Caki2 (cell line): ENCODE results near the gene GKN1. TPM values are rescaled to one million over a fixed set of nuclear protein-coding genes. Genes with fewer than 3 reads are reported as not detected.
A peak's percentile ranks its signal among the peaks of the same experiment; 100 is the strongest.
"Not testable (repeated sequence)": the region's sequence is repeated elsewhere in the genome, so short reads cannot be mapped to it uniquely, and the experiment has no call there.

ENCODE experiments used
- DNase-seq: peaks from one replicate; pipeline ENCODE4 v3.0.0-alpha.2; 2015; ENCODE audit warnings: low read depth
- in situ Hi-C: cut with HindIII; loops from 2 replicates; pipeline ENCODE4 v1.10.0; 2016; ENCODE audit warnings: low sequenced_read_pairs, low pct_unique_long_range_greater_than_20kb, mixed read lengths
- total RNA-seq: library from RNA; depleted of rRNA; stranded (reverse); fragments of >200 nt; shearing (Covaris generic); gene quantifications from 2 replicates; pipeline ENCODE4 v1.2.3, GENCODE V29; 2014; ENCODE audit warnings: low replicate concordance

The GKN1 gene
- total RNA-seq, 1 experiment from 2014 or later: not detected

DNA sequence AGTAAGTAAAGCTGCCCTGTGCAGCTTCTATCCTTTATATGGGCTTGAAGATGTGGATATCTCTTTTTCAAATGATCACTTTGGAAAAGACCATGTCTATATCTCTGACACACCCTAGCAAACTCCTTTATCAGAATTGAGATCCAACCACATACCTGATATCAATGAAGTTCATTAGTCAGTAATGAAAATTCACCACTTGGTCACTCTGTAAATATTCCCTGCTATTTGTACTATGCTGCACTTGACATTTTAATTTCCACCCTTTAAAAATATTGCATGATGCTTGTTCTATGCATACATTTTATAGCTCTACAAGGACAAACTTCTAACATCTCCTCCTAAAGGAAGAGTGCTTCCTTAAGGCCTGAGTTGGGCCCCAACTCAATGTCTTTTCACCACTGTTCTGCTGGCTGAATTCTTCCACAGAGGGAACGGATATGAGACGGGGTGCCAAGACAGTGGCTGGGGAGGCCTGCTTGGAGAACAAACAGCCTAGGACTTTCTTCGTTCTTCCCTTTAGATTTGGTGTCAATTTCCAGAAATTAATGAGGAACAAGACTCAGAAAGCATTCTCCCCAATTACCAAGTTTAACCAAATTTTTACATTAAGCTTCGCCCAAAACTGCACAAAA, 21.4 kb upstream of the GKN1 start, which contains the start of gene GKN2:
Gene GKN2 (minus strand): TSS at position 7 of the 635 bp plus-strand sequence. CDS start 32 bp downstream, outside the sequence.
- in situ Hi-C loops: no loop called here
- DNase-seq: no peak

DNA sequence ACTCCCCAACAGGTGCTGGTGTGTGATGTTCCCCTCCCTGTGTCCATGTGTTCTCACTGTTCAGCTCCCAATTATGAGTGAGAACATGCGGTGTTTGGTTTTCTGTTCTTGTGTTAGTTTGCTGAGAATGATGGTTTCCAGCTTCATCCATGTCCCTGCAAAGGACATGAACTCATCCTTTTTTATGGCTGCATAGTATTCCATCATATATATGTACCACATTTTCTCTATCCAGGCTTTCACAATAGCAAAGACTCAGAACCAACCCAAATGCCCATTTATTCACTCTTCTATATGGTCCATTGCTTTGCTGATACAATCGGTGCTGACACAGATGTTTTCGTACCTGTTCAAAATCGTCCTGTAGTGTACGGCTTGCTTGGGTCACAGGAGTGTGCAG, 19.0 kb upstream of the GKN1 start:
- in situ Hi-C loops, DNase-seq: not testable (repeated sequence)

DNA sequence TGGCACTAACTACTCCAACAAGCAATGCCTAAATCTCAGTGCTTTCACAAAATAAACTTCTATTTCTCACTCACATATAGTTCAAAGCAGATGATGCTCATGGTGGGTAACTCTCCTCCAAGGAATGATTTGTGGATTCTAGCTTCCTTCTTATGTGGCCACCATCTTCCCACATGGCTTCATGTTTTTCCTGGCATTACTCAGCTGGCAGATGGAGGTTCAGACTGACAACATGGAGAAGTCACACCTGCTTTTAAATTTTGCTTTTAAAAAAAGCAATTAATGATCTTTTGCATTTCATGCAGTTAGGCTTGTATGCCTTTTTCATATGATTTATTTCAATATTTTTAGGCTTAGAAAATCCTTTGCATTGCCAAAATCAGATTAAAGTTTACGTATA, 15.4 kb upstream of the GKN1 start:
- in situ Hi-C loops: no loop called here

DNA sequence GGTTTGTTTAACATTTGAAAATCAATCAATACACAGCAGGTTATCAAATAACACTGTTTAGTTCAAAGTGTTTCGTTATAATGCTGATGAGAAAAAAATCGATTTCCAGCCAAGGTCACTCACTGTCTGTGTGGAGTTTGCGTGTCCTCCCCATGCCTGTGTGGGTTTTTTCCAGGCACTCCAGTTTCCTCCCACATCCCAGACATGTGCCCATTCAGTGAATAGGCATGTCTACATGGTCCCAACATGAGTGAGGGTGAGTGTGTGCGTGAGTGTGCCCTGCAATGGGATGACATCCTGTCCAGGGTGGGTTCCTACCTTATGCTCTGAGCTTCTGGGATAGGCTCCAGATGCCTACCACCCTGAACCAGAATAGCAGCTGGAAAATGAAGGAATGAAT, 13.1 kb upstream of the GKN1 start:
- in situ Hi-C loops: no loop called here

More for the DNA sequence above, 15.4 kb upstream of the GKN1 start:
- DNase-seq: no peak

DNA sequence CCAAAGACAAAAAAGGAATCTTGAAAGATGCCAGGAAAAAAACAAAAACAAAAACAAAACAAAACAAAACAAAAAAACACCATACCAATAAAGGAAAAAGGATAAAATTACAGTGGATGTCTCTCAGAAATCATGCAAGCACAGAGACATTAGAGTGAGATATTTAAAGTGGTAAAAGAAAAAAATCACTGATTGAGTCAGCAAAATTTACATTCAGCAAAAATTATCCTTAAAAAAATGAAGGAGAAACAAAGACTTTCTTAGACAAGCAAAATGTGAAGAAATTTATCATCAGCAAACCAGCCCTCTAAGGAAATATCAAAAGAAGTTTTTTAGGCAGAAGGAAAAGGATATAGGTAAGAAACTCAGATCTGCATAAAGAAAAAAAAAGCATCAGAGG, 10.2 kb upstream of the GKN1 start:
- DNase-seq: no peak
- in situ Hi-C loops: no loop called here

More for the DNA sequence above, 13.1 kb upstream of the GKN1 start:
- DNase-seq: no peak

DNA sequence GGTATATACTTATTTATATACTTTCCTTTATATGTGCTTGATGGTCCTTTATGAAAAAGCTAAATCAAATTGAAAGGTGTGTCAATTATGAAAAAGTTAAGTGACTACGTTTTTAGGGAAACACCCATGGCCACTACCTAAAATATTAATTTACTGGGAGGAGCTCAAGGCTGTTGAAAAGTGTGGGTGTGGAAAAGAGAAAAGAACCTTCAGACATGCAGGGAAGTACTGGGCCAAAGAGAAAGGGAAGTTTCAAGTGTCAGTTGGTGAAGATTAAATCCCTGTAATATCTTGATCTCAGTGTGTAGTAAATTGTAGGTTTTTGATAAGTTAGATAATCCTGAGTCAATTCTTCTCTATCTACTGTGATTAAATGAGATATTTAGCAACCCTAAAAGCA, 6.2 kb upstream of the GKN1 start:
- in situ Hi-C loops: no loop called here
- no peak for DNase-seq

DNA sequence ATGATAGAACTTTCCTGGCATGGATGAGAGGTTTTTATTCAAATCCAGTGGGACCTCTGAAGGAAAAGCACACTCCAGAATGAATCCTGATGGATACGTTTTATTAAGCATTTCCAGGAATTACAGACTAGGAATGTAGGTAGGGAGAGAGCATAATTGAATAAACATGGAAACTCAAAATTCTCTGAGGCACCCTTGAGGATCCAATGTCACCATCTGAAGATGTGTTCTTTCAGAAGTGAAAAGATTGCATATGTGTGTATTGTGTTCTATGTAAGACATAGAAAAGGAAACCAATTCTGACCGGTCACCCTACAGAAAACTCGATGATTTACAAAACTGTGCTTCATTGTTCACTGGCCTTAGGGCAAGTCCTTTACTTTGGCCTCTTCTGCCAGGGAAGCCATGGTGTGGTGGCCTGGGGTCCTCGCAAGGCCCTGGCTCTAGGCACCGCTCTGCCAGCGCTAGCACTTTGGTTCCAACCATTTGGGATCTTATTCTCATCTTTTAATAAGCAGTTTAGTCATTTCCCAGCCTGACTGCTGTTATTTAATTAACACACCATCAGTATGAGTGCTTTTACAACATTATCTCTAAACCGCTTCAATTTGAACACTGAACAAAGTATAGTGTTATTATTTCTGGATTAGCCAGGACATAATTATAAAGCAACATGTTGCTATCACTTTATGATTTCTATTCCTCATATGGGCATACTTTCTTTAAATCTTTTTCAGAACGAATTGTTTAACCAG, 4.5 kb upstream of the GKN1 start:
- in situ Hi-C loops: no loop called here
- no peak for DNase-seq

DNA sequence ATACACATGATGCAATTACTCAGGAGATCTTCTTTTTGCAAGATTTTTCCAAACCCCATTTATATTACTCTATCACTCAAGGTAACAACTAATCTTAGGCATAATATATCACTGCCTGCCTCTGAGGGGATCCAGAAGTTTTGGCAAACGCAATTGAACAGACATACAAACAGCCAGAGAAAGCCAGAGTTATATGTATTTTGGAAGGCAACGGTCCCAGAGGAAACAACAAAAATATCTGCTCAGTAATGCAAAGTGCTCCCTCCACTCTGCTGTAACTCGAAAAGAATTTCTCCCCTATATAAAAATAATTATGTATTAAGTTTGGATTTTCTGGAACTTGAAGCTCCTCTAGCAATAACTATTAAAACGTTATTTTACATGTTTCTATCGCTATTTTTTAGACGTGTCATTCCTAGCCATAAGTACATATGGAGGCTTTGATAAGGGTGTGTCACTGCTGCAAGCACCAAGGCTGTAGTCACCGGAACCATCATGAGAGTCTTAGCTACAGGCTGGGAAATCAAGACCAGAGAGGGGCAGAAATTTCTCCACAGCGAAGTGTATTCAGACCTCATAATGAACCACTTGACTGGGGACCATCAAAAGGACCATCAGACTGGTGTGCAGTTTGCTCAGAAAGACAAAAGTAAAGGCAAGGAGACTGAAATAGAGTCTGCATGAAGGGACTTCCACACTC, 3.7 kb upstream of the GKN1 start:
- DNase-seq: no peak
- in situ Hi-C loops: no loop called here

DNA sequence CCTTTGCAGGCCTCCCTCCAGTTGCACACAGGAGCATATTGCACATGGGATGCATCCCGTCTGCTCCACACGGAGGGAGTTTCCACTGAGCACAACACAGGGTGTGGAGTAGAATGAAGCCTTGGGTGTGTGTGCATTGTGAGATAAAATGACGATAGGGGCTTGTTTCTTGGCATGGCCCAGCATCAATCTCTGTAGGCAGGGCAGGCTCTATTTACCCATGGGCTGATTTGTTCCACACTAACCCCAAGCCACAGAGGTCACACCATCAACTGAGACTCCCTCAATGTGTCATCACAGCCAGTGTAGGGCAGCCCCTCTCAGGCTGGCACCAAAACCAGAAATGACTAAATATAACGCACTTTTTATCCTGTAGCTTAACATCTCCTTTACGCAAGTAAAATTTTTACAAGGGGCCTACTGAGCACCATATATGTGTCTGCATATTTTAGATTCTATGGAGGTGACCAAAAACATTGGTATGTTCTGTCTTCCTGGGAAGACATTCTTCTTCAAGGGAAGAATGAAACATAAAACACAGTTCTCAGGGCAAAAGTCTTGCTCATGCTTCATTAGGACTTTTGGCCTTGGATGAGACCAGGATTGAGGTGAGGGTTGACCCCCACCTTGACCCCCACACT, 2.7 kb upstream of the GKN1 start:
- DNase-seq: peak; percentile 18
- in situ Hi-C loops: no loop called here

DNA sequence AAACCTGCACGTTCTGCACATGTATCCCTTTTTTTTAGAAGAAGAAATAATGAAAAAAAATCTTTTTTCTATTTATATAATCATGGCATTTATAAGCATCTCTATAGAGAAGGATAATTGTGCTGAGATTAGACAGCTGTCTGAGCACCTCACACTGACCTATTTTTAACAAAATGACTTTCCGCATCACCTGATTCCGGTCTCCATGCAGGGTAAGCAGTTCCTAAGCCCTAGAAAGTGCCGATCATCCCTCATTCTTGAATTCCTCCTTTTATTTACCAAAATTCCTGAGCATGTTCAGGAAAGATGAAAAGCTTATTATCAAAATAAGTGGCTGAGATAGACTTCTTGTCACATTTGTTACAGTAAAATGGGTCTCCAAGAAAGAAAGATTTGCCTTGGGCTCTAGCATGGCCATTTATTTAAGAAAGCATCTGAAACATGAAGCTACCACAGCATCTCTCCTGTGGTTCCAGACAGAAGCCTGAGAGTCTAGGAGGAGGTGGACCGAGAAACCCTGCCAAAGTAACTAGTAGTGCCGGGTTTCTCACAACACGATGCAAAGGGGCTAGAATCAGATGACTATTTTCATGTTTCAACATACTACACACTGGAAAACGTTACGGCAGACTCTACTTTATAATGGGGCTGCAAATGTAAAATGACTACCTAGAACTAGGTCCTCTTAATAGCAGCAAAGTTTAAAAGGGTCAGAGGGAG, 670 bp downstream of the GKN1 start:
- DNase-seq: no peak
- in situ Hi-C loops: no loop called here

DNA sequence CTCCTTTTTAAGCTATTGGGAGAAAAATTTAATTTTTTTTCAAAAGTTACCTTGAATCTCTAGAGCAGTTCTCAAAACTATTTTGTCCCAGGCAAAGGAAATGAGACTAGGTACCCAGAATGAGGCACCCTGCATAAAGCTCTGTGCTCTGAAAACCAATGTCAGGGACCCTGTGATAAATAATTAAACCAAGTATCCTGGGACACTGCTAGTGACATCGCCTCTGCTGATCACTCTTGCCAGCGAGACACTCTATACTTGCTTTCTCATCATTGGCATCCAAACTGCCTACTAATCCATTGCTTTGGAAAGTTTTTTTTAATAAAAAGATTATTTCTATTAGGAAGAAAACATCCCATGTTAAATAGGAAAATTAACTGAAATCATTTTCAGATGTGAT, 1.4 kb downstream of the GKN1 start:
- in situ Hi-C loops: no loop called here
- no peak for DNase-seq

DNA sequence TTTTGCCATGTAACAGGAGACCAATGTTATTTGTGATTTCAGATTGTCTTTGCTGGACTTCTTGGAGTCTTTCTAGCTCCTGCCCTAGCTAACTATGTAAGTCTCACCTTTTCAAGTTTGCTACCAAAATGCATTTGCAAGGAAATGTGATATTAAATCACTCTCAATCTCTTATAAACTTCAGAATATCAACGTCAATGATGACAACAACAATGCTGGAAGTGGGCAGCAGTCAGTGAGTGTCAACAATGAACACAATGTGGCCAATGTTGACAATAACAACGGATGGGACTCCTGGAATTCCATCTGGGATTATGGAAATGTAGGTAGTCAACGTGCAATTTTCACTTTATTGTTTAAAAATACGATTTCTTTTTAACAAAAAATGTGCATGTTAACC, 3.0 kb downstream of the GKN1 start:
- no peak for DNase-seq
- in situ Hi-C loops: no loop called here

DNA sequence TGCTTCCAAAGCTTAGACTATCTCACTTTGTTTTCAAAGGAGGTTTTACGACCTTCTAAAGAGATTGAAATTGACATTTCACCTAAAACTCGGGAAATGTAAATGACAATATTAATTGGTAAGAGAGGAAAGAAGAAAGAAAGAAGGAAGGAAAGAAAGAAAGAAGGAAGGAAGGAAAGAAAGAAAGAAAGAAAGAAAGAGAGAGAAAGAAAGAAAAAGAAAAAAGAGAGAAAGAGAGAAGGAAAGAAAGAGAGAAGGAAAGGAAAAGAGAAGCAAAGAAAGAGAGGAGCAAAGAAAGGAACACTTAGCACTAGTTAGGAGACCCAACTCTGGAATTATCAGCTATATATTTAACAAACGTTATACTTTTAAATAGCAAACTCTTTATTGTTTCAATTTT, 3.7 kb downstream of the GKN1 start:
- in situ Hi-C loops: no loop called here
- no peak for DNase-seq

DNA sequence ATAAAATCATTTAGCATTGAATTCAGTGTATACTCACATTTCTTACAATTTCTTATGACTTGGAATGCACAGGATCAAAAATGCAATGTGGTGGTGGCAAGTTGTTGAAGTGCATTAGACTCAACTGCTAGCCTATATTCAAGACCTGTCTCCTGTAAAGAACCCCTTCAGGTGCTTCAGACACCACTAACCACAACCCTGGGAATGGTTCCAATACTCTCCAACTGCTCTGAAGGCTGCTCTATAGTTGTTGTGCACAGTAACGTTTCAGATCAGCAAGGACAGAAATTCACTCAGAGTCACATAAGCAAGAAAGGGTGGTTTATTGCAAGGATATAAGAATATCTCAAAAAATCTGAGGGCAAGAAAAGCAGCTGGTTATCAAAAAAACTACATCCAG, 6.5 kb downstream of the GKN1 start:
- no peak for DNase-seq
- in situ Hi-C loops: no loop called here

DNA sequence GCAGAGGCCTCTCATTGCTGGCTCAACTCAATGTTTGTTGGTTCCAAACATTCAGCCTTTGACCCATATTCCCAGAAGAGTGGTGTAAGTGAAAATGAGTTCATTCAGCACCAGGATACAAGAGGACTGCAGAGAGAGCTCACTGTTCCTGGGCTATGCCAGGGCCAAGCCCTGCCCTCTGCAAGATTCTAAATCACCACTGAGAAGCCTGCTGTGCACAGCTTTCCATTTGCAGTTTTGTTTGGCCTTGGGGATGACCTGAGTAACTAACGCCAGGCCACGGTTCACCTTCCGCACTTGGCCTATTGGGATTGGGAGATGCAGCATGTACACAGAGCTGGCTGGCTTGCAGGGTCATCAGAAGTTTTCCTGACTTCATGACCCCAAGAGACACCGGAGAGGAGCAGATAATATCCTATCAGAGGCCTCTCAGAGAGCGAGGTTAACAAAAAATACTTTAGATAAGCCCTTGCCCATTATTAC, 12.6 kb downstream of the GKN1 start:
- in situ Hi-C loops: no loop called here
- no peak for DNase-seq

DNA sequence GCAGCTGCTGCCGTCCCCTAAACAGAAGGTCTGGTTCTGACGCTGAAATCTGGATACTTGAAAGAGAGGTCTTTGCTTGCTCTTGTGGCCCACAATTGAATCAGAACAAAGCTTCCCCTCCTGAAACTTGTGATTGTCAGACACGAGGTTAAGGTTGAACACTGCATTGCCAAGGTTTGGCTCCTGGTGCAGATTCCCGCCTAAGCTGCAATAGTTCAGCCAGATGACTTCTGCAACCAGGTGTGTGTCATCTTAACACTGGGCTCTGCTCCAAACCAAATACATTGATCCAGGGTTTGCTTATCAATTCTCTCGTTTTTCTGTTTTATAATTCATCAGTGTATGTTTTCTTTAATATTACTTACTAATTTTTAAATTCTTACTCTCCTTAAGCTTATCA, 14.6 kb downstream of the GKN1 start:
- in situ Hi-C loops: no loop called here
- no peak for DNase-seq

DNA sequence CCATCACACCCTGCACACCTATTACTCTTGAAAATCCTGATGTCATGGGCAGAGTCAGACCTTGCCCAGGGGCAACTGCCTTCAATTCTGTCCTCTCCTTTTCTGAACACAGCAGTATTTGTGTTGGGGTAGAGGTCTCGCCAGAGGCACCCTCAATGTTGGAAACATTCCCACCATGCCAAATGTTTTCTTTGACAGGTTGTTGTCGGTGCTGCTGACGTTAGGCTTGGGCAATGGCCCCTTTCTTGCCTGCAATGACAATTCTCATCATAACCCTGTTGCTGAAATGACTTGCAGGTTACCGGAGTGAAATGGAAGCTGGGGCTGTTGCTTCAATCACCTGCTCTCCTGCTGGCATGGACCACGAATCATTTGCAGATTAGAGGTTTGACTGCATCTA, 17.9 kb downstream of the GKN1 start:
- DNase-seq: no peak
- in situ Hi-C loops: no loop called here

DNA sequence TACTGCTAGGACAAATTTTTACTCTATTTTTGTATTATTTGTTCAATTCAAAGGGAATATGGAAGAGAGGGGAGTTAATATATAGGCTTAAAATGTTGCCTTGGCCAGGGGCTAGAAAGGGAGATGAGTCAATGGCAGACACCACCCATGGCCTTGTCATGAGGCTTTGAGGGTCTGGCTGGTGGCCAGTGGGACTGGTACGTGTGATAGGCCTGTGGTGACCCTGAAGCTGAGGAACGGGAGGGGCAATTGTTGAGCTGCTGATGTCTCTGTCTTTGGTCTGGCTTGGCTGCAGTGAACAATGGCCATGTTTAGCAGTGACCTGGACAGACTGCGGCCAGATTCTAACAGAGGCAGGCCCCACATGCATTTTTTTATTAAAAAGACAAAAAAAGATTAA, 18.5 kb downstream of the GKN1 start:
- DNase-seq: no peak
- in situ Hi-C loops: no loop called here
